Epithelial cell of proximal tubule (primary cell): ENCODE results near the gene C22orf23. TPM values are rescaled to one million over a fixed set of nuclear protein-coding genes. Genes with fewer than 3 reads are reported as not detected.

ENCODE experiments used
- DNase-seq: peaks from one replicate; pipeline ENCODE4 v3.0.0-alpha.2; 2011; ENCODE audit warnings: low read depth
- H3K4me3 ChIP-seq: 2 replicates; pipeline ENCODE4 v1.5.1; 2011; ENCODE audit warnings: low read depth, mild to moderate bottlenecking, low read length
- CTCF ChIP-seq: conservative IDR thresholded peaks from 2 replicates; pipeline ENCODE4 v1.5.1; 2012; ENCODE audit warnings: low read depth, mild to moderate bottlenecking, low read length
- total RNA-seq: library from RNA; depleted of rRNA; stranded (reverse); fragments of >200 nt; gene quantifications from 2 replicates; pipeline ENCODE4 v1.2.3, GENCODE V29; 2015

The C22orf23 gene
- total RNA-seq, 1 donor from 2014 or later: not detected

- no peak for DNase-seq
- no peak for TF ChIP-seq CTCF
- H3K4me3 ChIP-seq: no peak overlapping the region
Observed at GRCh38 chr22:37989146-37990045, 36.0 kb upstream of the C22orf23 start.

- no peak overlapping the region for H3K4me3 ChIP-seq
- TF ChIP-seq CTCF: no peak
- DNase-seq: no peak
Observed at GRCh38 chr22:37986371-37986770, 33.0 kb upstream of the C22orf23 start.

DNA sequence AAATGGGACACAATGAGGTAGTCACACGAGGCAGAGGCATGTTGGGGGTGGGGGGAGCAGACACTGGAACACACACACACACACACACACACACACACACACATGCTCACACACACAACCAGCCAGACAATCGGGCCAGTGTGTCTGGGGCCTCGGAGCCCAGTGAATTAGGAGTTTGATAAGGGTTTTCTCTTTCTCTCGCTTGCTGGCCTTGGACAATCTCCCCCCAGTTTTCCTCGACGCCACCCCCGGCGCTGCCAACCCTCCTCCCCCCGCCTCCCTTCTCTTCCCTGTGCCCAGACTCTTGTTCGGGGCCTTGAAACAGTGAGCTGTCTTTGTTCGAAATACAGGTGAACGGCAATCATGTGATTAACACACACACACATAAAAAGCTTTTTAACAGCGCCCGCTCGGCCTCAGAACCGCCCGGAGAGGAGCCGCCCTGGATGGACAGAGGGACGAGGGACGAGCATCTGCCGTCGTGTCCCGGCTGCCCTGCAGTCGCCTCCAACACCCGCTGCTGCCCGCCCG lies 32.4 kb upstream of the C22orf23 start:
- no peak for DNase-seq
- H3K4me3 ChIP-seq: no peak overlapping the region
- TF ChIP-seq CTCF: no peak

DNA sequence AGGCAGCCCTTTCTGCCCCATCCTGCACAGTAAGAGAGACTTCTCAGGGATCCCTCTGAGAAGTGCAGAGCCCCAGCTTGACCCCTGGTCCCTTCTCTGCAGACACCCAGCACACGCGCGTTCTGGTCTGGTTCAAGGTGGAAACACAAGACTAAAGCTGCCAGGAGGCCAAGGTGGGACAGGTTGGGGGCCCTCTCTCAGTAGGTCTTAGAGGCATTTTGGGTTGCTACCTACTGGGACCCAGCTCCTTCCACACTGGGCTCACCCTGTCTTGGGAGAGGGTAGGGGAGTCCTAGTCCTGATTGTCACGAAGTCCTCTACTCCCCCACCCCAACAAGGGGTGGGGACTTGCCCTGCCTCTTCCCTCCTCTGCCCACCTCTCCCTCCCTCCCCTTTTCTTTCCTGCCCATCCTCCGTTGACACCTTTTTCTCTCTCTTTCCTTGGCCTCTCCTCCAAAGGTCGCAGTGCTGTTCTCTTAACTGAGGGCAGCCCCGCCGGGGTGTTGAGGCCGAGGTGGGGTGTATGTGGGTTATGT lies 31.7 kb upstream of the C22orf23 start:
- no peak for DNase-seq
- no peak for TF ChIP-seq CTCF
- no peak overlapping the region for H3K4me3 ChIP-seq

- no peak for DNase-seq
- TF ChIP-seq CTCF: no peak
- no peak within 1 kb of the TSS for H3K4me3 ChIP-seq
Observed at GRCh38 chr22:37983860-37984791, 30.7 kb upstream of the C22orf23 start, which contains the start of gene SOX10. Gene SOX10 (minus strand): TSS chr22:37984555. CDS start chr22:37983784, 771 bp downstream.
